B cell (primary cell): ENCODE results near the gene NTRK3. TPM values are rescaled to one million over a fixed set of nuclear protein-coding genes. Genes with fewer than 3 reads are reported as not detected.

Experiments used
- ATAC-seq: fragments of 200-7000 bp; cut with Tn5 transposase; one replicate; pipeline ENCODE4 v1.10.0; 2021; ENCODE audit warnings: low read depth, mild to moderate bottlenecking, moderate number of reproducible peaks, moderate library complexity
- CTCF ChIA-PET: fragments of 350-600 bp; sonication (Branson Sonifier 250); formaldehyde crosslinking; loops from one replicate; lab custom pipeline; 2021; ENCODE audit warnings: antibody characterized with exemption, inconsistent platforms; lab: Charles Lee
- POLR2A ChIA-PET: fragments of 350-600 bp; sonication (Branson Sonifier 250); formaldehyde crosslinking; loops from one replicate; lab custom pipeline; 2021; ENCODE audit warnings: antibody characterized with exemption; lab: Charles Lee
- DNase-seq: peaks from one replicate; pipeline ENCODE4 v3.0.0; 2013
- H2AFZ ChIP-seq: 2 replicates; pipeline ENCODE4 v1.6.1; 2012; ENCODE audit warnings: mild to moderate bottlenecking, low read depth, low read length; ENCODE audit not compliant: insufficient read depth, poor library complexity, severe bottlenecking
- H3K27ac ChIP-seq, 2 donors: 1 replicate in 1 of 2; 2 replicates in 1 of 2; pipeline ENCODE4 v1.5.1; 2012 to 2013; ENCODE audit warnings: low read length in 2 of 2, mild to moderate bottlenecking in 2 of 2, moderate library complexity in 1 of 2
- H3K27me3 ChIP-seq, 4 experiments: fragments of 200-600 bp in 1 of 4; sonication (generic) in 1 of 4; replicated peaks in 1 of 4; 1 replicate in 2 of 4; 2 replicates in 2 of 4; pipeline versions ENCODE4 v1.6.1 to v1.7.0; 2013 to 2016; ENCODE audit warnings: low read length in 3 of 4, mild to moderate bottlenecking in 2 of 4, mixed read lengths in 1 of 4, moderate library complexity in 1 of 4; ENCODE audit not compliant: insufficient read depth in 4 of 4, control insufficient read depth in 3 of 4; ENCODE audit errors: control extremely low read depth in 1 of 4
- H3K36me3 ChIP-seq, 2 experiments: replicated peaks in 1 of 2; 1 replicate in 1 of 2; 2 replicates in 1 of 2; pipeline versions ENCODE4 v1.6.1 to v1.7.1; 2013; ENCODE audit warnings: low read length in 1 of 2; ENCODE audit not compliant: insufficient read depth in 2 of 2, control insufficient read depth in 1 of 2; ENCODE audit errors: control extremely low read depth in 1 of 2, extremely low read depth in 1 of 2
- H3K4me1 ChIP-seq, 2 donors: fragments of 200-600 bp in 1 of 2; sonication (generic) in 1 of 2; 1 replicate in 1 of 2; 2 replicates in 1 of 2; pipeline versions ENCODE4 v1.5.1 to v1.6.1; 2013 to 2017; ENCODE audit warnings: low read length in 2 of 2; ENCODE audit not compliant: control insufficient read depth in 2 of 2, insufficient read depth in 2 of 2
- H3K4me2 ChIP-seq: replicated peaks from 2 replicates; pipeline ENCODE3; 2012; ENCODE audit warnings: mild to moderate bottlenecking, low read depth, low read length; ENCODE audit not compliant: poor library complexity, severe bottlenecking
- H3K4me3 ChIP-seq, 5 experiments: fragments of 200-600 bp in 1 of 5; sonication (generic) in 1 of 5; 1 replicate in 3 of 5; 2 replicates in 2 of 5; pipeline versions ENCODE4 v1.5.1 to v1.7.0; 2011 to 2016; ENCODE audit warnings: low read length in 4 of 5, mild to moderate bottlenecking in 4 of 5, low read depth in 2 of 5, control low read depth in 1 of 5, moderate library complexity in 1 of 5; ENCODE audit not compliant: insufficient read depth in 1 of 5; ENCODE audit errors: control extremely low read depth in 1 of 5, extremely low read depth in 1 of 5
- H3K79me2 ChIP-seq: fragments of 200-600 bp; sonication (generic); one replicate; pipeline ENCODE4 v1.6.0; 2016; ENCODE audit warnings: low read length; ENCODE audit not compliant: control insufficient read depth, insufficient read depth
- H3K9ac ChIP-seq: fragments of 200-600 bp; sonication (generic); 2 replicates; pipeline ENCODE4 v1.6.1; 2017; ENCODE audit warnings: mild to moderate bottlenecking, low read length, moderate library complexity
- H3K9me3 ChIP-seq, 3 donors: one replicate each; pipeline versions ENCODE4 v1.6.1 to v1.7.1; 2013; ENCODE audit warnings: low read length in 2 of 3; ENCODE audit not compliant: control insufficient read depth in 2 of 3, insufficient read depth in 1 of 3; ENCODE audit errors: control extremely low read depth in 1 of 3
- H4K20me1 ChIP-seq: 2 replicates; pipeline ENCODE4 v1.6.0; 2012; ENCODE audit warnings: mild to moderate bottlenecking, low read length; ENCODE audit not compliant: insufficient read depth, control insufficient read depth, poor library complexity, severe bottlenecking
- H3K27ac Mint-ChIP-seq: one replicate; pipeline ENCODE4 v1.8.0; 2021; ENCODE audit warnings: mixed read lengths
- H3K27me3 Mint-ChIP-seq: one replicate; pipeline ENCODE4 v1.8.0; 2021; ENCODE audit warnings: mixed read lengths
- H3K4me1 Mint-ChIP-seq: one replicate; pipeline ENCODE4 v1.8.0; 2021; ENCODE audit warnings: mixed read lengths
- H3K4me3 Mint-ChIP-seq: one replicate; pipeline ENCODE4 v1.8.0; 2021; ENCODE audit warnings: mixed read lengths
- H3K9me3 Mint-ChIP-seq: one replicate; pipeline ENCODE4 v1.8.0; 2022; ENCODE audit warnings: mixed read lengths; ENCODE audit not compliant: insufficient read depth
- EZH2 ChIP-seq: IDR thresholded peaks from 2 replicates; pipeline ENCODE4 v1.6.1; 2012; ENCODE audit warnings: borderline replicate concordance, low read depth, mild to moderate bottlenecking, moderate library complexity, low read length; ENCODE audit not compliant: insufficient read depth, poor library complexity, severe bottlenecking
- WGBS: methylation state at CpG from one replicate; pipeline ENCODE4 v1.1.5; 2013; ENCODE audit warnings: missing lambda C conversion rate; ENCODE audit not compliant: insufficient coverage; 5-methylcytosine and 5-hydroxymethylcytosine counted together
- intact Hi-C: fragments of 100-400 bp; cut with micrococcal nuclease; formaldehyde crosslinking; loops from one replicate; pipeline ENCODE4 v1.10.0; 2022
- polyA plus RNA-seq: library from polyadenylated mRNA; depleted of rRNA; stranded (reverse); fragments of >200 nt; gene quantifications from 2 replicates; pipeline ENCODE4 v1.2.3, GENCODE V29; 2012
- total RNA-seq, 2 donors: library from RNA; stranded (reverse); fragments of 120-200 nt in 1 of 2; gene quantifications; 1 replicate in 1 of 2; 2 replicates in 1 of 2; pipeline versions ENCODE4 v1.2.3 to v1.2.4, GENCODE V29; 2013 to 2022
- TF ChIP-seq, protein P1 (sequence below): fragments of 200-600 bp; IDR thresholded peaks from one replicate; pipeline ENCODE4 v1.8.0; 2022; ENCODE audit warnings: antibody characterized with exemption, mild to moderate bottlenecking

Gene NTRK3
- total and polyA plus RNA-seq, 2 donors (not counting 1 experiment from before 2014, with no cell fraction given) = not detected

DNA sequence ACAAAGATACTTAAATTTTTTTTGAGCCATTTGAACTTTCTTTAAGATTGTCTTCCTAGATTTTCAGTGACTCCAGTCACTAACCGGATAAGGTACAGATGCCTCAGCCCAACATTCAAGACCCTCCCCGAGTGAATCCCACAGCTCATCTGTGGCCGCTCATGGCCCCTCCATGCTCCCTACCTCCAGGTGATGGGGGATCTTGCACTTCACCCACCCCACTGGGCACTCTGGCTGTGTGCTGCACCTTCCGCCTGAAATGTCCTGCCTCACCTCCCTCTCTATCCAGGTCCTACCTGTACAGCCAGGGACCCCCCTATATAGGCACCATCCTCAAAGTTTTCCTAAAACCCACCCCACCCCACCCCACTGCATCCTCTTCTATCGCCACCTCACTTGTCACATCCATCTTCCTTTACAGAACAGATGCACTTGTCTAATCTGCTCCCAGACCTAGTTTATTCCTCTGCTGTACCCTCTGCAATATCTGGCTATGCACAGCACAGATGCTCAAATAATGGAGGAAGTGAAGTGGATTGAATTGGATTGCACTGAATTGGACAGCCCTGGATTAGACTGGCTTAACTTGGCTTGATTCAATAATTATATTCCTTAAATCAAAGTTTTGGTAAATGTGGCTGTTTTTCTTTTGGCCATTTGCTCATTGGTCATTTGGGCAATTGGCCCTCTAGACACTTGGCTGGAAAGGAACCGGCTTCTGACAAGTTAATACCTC is 24.5 kb downstream of the NTRK3 start:
- whole genome bisulfite sequencing = 78% methylated on average over 5 of the region's 6 CpGs
- Mint-ChIP-seq H3K9me3 (no peaks in the 10 kb centered on the region), H3K27me3 (peaks cover 45% of the 10 kb centered on the region), H3K4me1 (no peaks in the 10 kb centered on the region), H3K27ac (no peak overlapping the region), H3K4me3 (no peak overlapping the region)
- no peak overlapping the region for H2AFZ ChIP-seq
- H3K4me2 ChIP-seq = no peak overlapping the region
- H3K36me3 ChIP-seq = no peaks in the 10 kb centered on the region
- POLR2A ChIA-PET = no interaction called here
- H3K9me3 ChIP-seq = no peaks in the 10 kb centered on the region
- no peak overlapping the region for H3K9ac ChIP-seq
- no peak overlapping the region for H3K4me3 ChIP-seq
- ATAC-seq (no peak), DNase-seq (no peak)
- H3K27me3 ChIP-seq = no peaks in the 10 kb centered on the region
- no peak overlapping the region for H3K27ac ChIP-seq
- H3K4me1 ChIP-seq = no peaks in the 10 kb centered on the region
- CTCF ChIA-PET = no interaction called here
- H4K20me1 ChIP-seq = no peaks in the 10 kb centered on the region
- H3K79me2 ChIP-seq = no peaks in the 10 kb centered on the region
- intact Hi-C loops = no loop called here
- TF ChIP-seq EZH2 = no peak
- TF ChIP-seq, protein P1, sequence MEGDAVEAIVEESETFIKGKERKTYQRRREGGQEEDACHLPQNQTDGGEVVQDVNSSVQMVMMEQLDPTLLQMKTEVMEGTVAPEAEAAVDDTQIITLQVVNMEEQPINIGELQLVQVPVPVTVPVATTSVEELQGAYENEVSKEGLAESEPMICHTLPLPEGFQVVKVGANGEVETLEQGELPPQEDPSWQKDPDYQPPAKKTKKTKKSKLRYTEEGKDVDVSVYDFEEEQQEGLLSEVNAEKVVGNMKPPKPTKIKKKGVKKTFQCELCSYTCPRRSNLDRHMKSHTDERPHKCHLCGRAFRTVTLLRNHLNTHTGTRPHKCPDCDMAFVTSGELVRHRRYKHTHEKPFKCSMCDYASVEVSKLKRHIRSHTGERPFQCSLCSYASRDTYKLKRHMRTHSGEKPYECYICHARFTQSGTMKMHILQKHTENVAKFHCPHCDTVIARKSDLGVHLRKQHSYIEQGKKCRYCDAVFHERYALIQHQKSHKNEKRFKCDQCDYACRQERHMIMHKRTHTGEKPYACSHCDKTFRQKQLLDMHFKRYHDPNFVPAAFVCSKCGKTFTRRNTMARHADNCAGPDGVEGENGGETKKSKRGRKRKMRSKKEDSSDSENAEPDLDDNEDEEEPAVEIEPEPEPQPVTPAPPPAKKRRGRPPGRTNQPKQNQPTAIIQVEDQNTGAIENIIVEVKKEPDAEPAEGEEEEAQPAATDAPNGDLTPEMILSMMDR = no peak

DNA sequence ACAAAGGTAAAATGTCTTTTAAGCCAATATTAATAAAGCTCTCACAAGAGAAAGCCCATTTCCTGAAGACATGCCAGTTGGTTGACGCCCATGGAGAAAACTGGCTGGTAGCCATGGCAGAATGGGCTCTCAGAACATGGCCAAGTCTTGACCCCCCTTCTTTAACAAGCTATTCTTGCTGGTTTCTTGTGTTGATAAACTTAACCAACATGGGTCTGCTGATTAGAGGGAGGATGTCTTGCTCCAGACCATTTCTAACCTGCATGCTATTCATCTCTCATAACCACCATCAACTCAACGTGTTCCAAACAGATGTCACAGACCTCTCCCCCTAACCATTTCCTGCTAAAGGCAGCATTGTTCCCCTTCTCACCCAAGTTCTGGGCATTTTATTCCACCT is 25.7 kb downstream of the NTRK3 start:
- ChIA-PET CTCF (interaction anchor here (0.7 kb wide), 1 partner anchor 16 kb away, joined by 4 read pairs; no protein-coding TSS in a partner anchor), POLR2A (no interaction called here)
- Histone ChIP-seq H3K4me1 (no peaks in the 10 kb centered on the region), H3K27me3 (peaks cover 0 to 4% (median 0%) of the 10 kb centered on the region in 4 experiments), H3K4me2 (no peak overlapping the region), H3K9me3 (no peaks in the 10 kb centered on the region), H3K27ac (no peak overlapping the region), H3K4me3 (no peak overlapping the region), H3K9ac (no peak overlapping the region), H4K20me1 (no peaks in the 10 kb centered on the region), H3K79me2 (no peaks in the 10 kb centered on the region), H2AFZ (no peak overlapping the region), H3K36me3 (no peaks in the 10 kb centered on the region)
- peaks cover 39% of the 10 kb centered on the region for H3K27me3 Mint-ChIP-seq
- ATAC-seq (no peak), DNase-seq (no peak)
- H3K4me3 Mint-ChIP-seq = no peak overlapping the region
- no peaks in the 10 kb centered on the region for H3K4me1 Mint-ChIP-seq
- WGBS = 33% methylated on average over 2 of the region's 2 CpGs
- TF ChIP-seq, protein P1 = no peak
- no peak for TF ChIP-seq EZH2
- intact Hi-C loops = no loop called here
- no peaks in the 10 kb centered on the region for H3K9me3 Mint-ChIP-seq
- H3K27ac Mint-ChIP-seq = no peak overlapping the region
